ENCODE data around the gene DBP.
"Not testable (repeated sequence)": the region's sequence is repeated elsewhere in the genome, so short reads cannot be mapped to it uniquely, and the experiment has no call there.

The DBP gene

DNA sequence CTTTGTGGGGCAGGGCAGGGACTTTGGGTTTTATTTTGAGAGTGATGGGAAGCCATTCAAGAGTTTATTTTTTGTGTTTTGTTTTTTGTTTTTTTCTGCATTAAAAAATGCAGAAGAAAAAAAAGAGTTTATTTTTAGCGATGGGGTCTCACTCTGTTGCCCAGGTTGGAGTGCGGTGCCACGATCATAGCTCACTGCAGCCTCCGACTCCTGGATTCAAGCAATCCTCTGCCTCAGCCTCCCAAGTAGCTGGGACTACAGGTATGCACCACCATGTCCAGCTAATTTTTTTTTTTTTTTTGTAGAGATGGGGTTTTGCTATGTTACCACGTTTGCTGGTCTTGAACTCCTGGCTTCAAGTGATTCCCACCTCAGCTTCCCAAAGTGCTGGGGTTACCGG, 21.3 kb upstream of the DBP start:
- DNase-seq (ENCODE audit: low spot score) = no peak
- in situ Hi-C loops (cut with MboI; ENCODE audit: low sequenced_read_pairs, unreplicated experiment) = no loop called here

DNA sequence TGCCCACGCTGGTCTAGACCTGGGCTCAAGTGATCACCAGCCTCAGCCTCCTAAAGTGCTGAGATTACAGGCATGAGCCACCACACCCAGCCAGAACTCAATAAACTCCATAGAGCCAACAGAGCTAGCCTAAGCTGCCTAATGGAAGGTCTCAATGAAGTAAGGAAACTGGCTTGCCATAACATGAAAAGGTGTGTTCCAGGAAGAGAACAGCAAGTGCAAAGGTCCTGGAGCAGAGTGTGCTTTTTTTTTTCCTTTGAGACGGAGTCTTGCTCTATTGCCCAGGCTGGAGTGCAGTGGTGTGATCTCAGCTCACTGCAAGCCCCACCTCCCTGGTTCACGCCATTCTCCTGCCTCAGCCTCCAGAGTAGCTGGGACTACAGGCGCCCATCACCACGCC, 20.6 kb upstream of the DBP start:
- DNase-seq (ENCODE audit: low spot score); in situ Hi-C loops (cut with MboI; ENCODE audit: low sequenced_read_pairs, unreplicated experiment): not testable (repeated sequence)

More for the DNA sequence above, 21.3 kb upstream of the DBP start:
- TF ChIP-seq, protein P1, sequence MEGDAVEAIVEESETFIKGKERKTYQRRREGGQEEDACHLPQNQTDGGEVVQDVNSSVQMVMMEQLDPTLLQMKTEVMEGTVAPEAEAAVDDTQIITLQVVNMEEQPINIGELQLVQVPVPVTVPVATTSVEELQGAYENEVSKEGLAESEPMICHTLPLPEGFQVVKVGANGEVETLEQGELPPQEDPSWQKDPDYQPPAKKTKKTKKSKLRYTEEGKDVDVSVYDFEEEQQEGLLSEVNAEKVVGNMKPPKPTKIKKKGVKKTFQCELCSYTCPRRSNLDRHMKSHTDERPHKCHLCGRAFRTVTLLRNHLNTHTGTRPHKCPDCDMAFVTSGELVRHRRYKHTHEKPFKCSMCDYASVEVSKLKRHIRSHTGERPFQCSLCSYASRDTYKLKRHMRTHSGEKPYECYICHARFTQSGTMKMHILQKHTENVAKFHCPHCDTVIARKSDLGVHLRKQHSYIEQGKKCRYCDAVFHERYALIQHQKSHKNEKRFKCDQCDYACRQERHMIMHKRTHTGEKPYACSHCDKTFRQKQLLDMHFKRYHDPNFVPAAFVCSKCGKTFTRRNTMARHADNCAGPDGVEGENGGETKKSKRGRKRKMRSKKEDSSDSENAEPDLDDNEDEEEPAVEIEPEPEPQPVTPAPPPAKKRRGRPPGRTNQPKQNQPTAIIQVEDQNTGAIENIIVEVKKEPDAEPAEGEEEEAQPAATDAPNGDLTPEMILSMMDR (IDR thresholded peaks at IDR 0.05; ENCODE audit: borderline replicate concordance, control extremely low read depth, extremely low read depth, insufficient read depth, missing control alignments) = no peak

DNA sequence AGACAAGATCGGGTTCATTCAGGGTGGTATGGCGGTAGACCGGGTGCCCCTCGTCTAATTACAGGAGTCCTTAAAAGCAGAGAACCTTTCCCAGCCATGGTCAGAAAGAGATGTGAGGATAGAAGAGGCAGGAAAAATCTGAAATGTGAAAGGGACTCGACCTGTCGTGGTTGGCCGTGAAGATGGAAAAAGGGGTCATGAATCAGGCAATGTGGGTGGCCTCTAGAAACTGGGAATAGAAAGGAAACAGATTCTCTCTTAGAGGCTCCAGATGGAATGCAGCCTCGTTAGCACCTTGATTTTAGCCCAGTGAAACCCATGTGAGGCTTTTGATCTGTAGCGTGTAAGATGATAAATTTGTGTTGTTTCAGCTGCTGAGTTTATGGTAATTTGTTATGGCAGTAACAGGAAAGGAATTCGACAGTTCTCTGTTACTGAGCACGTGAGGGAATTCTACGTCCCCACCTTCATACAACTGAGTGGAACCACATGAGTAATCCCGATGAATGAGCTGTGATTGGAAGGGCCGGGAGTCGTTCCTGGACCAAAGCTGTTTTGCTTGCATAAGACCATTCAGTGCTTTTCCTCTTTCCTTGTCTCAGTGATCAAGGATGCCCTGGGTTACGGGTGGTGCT, 19.8 kb upstream of the DBP start:
- TF ChIP-seq, protein P1 (IDR thresholded peaks at IDR 0.05; ENCODE audit: borderline replicate concordance, control extremely low read depth, extremely low read depth, insufficient read depth, missing control alignments) = no peak
- no peak for DNase-seq (ENCODE audit: low spot score)
- in situ Hi-C loops (cut with MboI; ENCODE audit: low sequenced_read_pairs, unreplicated experiment) = no loop called here

DNA sequence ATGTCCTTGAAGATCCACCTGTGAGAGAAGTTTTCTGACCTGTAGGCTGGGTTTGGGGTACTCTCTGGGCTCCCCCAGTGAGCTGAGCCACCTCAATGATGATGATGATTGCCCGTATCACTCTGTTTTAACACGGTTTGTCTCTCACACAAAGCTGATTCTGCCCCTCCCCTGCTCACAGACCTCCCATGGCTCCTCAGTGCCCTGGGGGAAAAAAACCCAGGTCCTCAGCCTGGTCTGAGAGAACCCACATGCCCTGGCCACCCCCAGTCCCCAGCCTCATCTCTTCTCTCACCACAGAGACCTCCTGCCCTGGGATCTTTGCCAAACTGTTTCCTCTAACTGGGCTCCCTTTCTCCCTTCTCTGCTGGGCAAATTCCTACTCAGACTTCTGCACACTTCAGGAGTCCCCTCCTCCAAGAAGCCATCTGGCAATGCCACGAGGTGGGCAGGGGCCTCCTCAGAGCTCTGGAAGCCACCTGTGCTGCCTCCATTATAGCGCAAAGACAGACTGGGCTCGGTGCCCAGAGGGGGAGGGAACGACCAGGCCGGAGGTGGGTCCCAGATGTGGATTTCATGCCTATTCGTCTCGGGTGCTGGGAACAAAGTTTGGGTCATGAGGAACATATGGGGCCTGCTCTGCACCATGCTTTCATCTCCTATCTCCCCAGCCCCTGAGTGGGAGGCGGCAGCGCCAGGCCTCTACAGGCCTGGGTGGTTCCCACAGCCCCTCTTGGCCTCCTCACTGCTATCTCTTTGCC, 17.3 kb upstream of the DBP start:
- TF ChIP-seq, protein P1 (IDR thresholded peaks at IDR 0.05; ENCODE audit: borderline replicate concordance, control extremely low read depth, extremely low read depth, insufficient read depth, missing control alignments) = no peak
- DNase-seq (ENCODE audit: low spot score) = no peak
- in situ Hi-C loops (cut with MboI; ENCODE audit: low sequenced_read_pairs, unreplicated experiment) = no loop called here

- DNase-seq (ENCODE audit: low spot score) = no peak
- in situ Hi-C loops (cut with MboI; ENCODE audit: low sequenced_read_pairs, unreplicated experiment) = no loop called here
Measured at GRCh38 chr19:48651683-48652048, 14.5 kb upstream of the DBP start.

DNA sequence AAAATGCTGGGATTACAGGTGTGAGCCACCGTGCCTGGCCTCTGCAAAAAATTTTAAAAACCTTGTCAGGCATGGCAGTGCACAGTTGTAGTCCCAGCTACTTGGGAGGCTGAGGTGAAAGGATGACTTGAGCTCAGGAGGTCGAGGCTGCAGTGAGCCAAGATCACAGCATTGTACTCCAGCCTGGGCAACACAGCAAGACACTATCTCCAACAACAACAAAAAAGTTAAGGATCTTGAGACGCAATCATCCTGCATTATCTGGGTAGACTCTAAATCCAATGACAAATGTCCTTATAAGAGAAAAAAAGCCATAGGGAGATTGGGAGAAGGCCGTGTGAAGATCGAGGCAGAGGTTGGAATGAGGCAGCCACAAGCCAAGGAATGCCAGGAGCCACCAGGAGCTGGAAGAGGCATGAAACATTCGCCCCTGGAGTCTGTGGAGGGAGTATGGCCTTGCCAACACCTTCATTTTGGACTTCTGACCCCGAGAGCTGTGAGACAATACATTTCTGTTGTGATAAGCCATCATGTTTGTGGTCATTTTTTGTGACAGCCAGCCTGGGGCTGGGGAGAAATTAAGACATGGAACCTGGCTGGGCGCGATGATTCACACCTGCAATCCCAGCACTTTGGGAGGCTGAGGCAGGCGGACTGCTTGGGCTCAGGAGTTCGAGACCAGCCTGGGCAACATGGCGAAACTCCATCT, 13.9 kb upstream of the DBP start:
- in situ Hi-C loops (cut with MboI; ENCODE audit: low sequenced_read_pairs, unreplicated experiment) = no loop called here
- no peak for DNase-seq (ENCODE audit: low spot score)
- TF ChIP-seq, protein P1 (IDR thresholded peaks at IDR 0.05; ENCODE audit: borderline replicate concordance, control extremely low read depth, extremely low read depth, insufficient read depth, missing control alignments) = no peak

More at GRCh38 chr19:48651683-48652048, 14.5 kb upstream of the DBP start:
- TF ChIP-seq, protein P1 (IDR thresholded peaks at IDR 0.05; ENCODE audit: borderline replicate concordance, control extremely low read depth, extremely low read depth, insufficient read depth, missing control alignments) = no peak

DNA sequence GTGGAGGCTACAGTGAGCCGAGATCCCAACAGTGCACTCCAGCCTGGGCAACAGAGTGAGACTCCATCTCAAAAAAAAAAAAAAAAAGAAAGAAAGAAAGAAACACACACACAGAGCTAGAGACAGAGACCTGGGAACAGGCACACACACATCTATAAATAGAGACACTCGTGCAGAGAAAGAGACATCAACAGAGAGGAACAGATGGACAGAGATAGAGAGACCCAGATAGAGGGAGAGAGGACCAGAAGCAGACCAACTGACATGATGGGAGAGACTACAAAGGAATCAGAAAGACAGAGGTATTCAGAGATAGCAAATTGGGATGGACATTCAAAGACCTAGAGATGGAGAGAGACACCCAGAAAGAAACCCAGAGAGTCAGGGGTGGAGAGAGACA, 11.0 kb upstream of the DBP start:
- TF ChIP-seq, protein P1 (IDR thresholded peaks at IDR 0.05; ENCODE audit: borderline replicate concordance, control extremely low read depth, extremely low read depth, insufficient read depth, missing control alignments) = no peak
- in situ Hi-C loops (cut with MboI; ENCODE audit: low sequenced_read_pairs, unreplicated experiment) = no loop called here

More for the DNA sequence above, 11.0 kb upstream of the DBP start:
- DNase-seq (ENCODE audit: low spot score) = no peak

Data from GM13976 (cell line).